SK-N-SH treated with all-trans-retinoic acid at 6 μM for 48 hours (cell line): Measurements from ENCODE around the gene TUB.

Experiments used
- PPARA ChIP-seq: fragments of 250-450 bp; sonication (Bioruptor Pico); IDR thresholded peaks from 2 replicates; pipeline ENCODE4 v1.5.0; 2020; ENCODE audit warnings: mild to moderate bottlenecking, borderline replicate concordance
- RARB ChIP-seq: fragments of 250-450 bp; sonication (Bioruptor Pico); IDR thresholded peaks from 2 replicates; pipeline ENCODE4 v1.8.0; 2021; ENCODE audit warnings: mild to moderate bottlenecking, moderate library complexity
- ZFP3 ChIP-seq: fragments of 250-450 bp; sonication (Bioruptor Pico); IDR thresholded peaks from 2 replicates; pipeline ENCODE4 v1.5.0; 2020; ENCODE audit warnings: mild to moderate bottlenecking, moderate library complexity
- TF ChIP-seq, protein P1 (sequence below): fragments of 250-450 bp; sonication (Bioruptor Pico); IDR thresholded peaks from 2 replicates; pipeline ENCODE4 v1.5.1; 2020; ENCODE audit warnings: low read depth, mild to moderate bottlenecking, moderate library complexity
- TF ChIP-seq, protein P2 (sequence below): fragments of 250-450 bp; sonication (Bioruptor Pico); IDR thresholded peaks from 2 replicates; pipeline ENCODE4 v1.8.0; 2020; ENCODE audit warnings: mild to moderate bottlenecking, moderate library complexity, borderline replicate concordance
- TF ChIP-seq, protein P3 (sequence below): fragments of 250-450 bp; sonication (Bioruptor Pico); IDR thresholded peaks from 2 replicates; pipeline ENCODE4 v1.5.0; 2020; ENCODE audit warnings: mild to moderate bottlenecking, moderate library complexity

DNA sequence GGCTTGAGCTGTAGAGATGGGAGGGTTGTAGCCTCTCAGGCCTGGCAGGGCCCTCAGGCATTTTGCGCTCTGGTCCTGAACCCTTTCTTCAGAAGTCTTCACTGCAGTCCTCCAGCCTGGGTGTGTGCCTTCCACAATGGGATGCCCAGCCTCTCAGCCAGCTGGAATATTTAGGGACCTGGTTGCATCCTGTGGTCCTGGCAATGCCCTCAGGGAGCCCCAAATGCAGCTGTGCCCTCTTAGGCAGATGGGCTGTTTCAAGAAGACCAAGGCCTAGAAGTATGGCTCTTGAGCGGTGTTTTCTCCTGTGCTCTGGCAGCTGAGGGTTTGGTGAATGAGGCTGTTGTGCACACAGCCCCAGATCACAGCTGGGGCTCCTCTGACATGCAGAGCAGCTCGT, 6.7 kb downstream of the TUB start:
- TF ChIP-seq ZFP3 (CRISPR knock-in tag) (no peak), PPARA (CRISPR knock-in tag) (no peak), RARB (no peak)
- TF ChIP-seq, protein P1, sequence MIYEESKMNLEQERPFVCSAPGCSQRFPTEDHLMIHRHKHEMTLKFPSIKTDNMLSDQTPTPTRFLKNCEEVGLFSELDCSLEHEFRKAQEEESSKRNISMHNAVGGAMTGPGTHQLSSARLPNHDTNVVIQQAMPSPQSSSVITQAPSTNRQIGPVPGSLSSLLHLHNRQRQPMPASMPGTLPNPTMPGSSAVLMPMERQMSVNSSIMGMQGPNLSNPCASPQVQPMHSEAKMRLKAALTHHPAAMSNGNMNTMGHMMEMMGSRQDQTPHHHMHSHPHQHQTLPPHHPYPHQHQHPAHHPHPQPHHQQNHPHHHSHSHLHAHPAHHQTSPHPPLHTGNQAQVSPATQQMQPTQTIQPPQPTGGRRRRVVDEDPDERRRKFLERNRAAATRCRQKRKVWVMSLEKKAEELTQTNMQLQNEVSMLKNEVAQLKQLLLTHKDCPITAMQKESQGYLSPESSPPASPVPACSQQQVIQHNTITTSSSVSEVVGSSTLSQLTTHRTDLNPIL (CRISPR knock-in tag): no peak
- TF ChIP-seq, protein P2, sequence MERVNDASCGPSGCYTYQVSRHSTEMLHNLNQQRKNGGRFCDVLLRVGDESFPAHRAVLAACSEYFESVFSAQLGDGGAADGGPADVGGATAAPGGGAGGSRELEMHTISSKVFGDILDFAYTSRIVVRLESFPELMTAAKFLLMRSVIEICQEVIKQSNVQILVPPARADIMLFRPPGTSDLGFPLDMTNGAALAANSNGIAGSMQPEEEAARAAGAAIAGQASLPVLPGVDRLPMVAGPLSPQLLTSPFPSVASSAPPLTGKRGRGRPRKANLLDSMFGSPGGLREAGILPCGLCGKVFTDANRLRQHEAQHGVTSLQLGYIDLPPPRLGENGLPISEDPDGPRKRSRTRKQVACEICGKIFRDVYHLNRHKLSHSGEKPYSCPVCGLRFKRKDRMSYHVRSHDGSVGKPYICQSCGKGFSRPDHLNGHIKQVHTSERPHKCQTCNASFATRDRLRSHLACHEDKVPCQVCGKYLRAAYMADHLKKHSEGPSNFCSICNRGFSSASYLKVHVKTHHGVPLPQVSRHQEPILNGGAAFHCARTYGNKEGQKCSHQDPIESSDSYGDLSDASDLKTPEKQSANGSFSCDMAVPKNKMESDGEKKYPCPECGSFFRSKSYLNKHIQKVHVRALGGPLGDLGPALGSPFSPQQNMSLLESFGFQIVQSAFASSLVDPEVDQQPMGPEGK (CRISPR knock-in tag): no peak
- TF ChIP-seq, protein P3, sequence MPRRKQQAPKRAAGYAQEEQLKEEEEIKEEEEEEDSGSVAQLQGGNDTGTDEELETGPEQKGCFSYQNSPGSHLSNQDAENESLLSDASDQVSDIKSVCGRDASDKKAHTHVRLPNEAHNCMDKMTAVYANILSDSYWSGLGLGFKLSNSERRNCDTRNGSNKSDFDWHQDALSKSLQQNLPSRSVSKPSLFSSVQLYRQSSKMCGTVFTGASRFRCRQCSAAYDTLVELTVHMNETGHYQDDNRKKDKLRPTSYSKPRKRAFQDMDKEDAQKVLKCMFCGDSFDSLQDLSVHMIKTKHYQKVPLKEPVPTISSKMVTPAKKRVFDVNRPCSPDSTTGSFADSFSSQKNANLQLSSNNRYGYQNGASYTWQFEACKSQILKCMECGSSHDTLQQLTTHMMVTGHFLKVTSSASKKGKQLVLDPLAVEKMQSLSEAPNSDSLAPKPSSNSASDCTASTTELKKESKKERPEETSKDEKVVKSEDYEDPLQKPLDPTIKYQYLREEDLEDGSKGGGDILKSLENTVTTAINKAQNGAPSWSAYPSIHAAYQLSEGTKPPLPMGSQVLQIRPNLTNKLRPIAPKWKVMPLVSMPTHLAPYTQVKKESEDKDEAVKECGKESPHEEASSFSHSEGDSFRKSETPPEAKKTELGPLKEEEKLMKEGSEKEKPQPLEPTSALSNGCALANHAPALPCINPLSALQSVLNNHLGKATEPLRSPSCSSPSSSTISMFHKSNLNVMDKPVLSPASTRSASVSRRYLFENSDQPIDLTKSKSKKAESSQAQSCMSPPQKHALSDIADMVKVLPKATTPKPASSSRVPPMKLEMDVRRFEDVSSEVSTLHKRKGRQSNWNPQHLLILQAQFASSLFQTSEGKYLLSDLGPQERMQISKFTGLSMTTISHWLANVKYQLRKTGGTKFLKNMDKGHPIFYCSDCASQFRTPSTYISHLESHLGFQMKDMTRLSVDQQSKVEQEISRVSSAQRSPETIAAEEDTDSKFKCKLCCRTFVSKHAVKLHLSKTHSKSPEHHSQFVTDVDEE (CRISPR knock-in tag): no peak
